Neural crest cell (in vitro differentiated cells): Measurements from ENCODE around the gene TRAPPC10. TPM values are rescaled to one million over a fixed set of nuclear protein-coding genes. Genes with fewer than 3 reads are reported as not detected.

ENCODE experiments used
- DNase-seq: peaks from one replicate; pipeline ENCODE4 v3.0.0; 2021; ENCODE audit warnings: low read depth, mixed read lengths, low spot score
- H3K27ac Mint-ChIP-seq: one replicate; pipeline ENCODE4 v1.8.0; 2021; ENCODE audit warnings: mild to moderate bottlenecking, mixed read lengths; ENCODE audit not compliant: unreplicated experiment
- H3K27me3 Mint-ChIP-seq: 2 replicates; pipeline ENCODE4 v1.8.0; 2021; ENCODE audit warnings: low read depth, mild to moderate bottlenecking, mixed read lengths
- H3K36me3 Mint-ChIP-seq: 2 replicates; pipeline ENCODE4 v1.8.0; 2021; ENCODE audit warnings: low read depth, mild to moderate bottlenecking, mixed read lengths
- H3K4me1 Mint-ChIP-seq: 2 replicates; pipeline ENCODE4 v1.8.0; 2021; ENCODE audit warnings: mixed read lengths
- H3K4me3 Mint-ChIP-seq: one replicate; pipeline ENCODE4 v1.8.0; 2021; ENCODE audit warnings: mild to moderate bottlenecking, mixed read lengths
- H3K9me3 Mint-ChIP-seq: 2 replicates; pipeline ENCODE4 v1.8.0; 2021; ENCODE audit warnings: mixed read lengths
- total RNA-seq: library from RNA; stranded (reverse); gene quantifications from 2 replicates; pipeline ENCODE4 v1.2.1, GENCODE V29; 2021
- TF ChIP-seq, protein P1 (sequence below): fragments of 200-600 bp; sonication (generic); conservative IDR thresholded peaks from 2 replicates; pipeline ENCODE4 v1.5.0; 2021; ENCODE audit warnings: antibody characterized with exemption, mild to moderate bottlenecking

Gene TRAPPC10
- total RNA-seq, 1 donor from 2014 or later, result 35.1 TPM

DNA sequence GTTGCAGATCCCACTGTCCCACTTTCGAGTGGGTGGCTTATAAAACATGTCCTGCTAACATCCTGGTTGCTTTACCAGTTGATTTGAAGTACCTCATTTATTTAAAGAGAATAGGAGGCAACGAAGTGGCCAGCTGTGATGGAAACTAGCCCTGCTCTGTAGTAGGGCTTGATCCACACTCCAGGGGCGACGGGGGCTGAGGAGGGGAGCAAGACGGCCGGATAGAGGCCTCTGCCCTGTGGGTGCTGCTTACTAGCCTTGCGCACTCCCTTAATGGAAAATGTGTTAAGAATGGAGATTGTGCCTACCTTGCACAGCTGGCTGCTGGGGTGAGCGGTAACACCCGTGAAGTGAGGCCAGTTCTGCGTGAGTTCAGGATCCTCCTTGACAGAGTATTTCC, 54.0 kb downstream of the TRAPPC10 start:
- no peaks in the 10 kb centered on the region for H3K27me3 Mint-ChIP-seq
- no peak for DNase-seq
- H3K36me3 Mint-ChIP-seq, result peaks cover 4% of the 10 kb centered on the region
- TF ChIP-seq, protein P1, sequence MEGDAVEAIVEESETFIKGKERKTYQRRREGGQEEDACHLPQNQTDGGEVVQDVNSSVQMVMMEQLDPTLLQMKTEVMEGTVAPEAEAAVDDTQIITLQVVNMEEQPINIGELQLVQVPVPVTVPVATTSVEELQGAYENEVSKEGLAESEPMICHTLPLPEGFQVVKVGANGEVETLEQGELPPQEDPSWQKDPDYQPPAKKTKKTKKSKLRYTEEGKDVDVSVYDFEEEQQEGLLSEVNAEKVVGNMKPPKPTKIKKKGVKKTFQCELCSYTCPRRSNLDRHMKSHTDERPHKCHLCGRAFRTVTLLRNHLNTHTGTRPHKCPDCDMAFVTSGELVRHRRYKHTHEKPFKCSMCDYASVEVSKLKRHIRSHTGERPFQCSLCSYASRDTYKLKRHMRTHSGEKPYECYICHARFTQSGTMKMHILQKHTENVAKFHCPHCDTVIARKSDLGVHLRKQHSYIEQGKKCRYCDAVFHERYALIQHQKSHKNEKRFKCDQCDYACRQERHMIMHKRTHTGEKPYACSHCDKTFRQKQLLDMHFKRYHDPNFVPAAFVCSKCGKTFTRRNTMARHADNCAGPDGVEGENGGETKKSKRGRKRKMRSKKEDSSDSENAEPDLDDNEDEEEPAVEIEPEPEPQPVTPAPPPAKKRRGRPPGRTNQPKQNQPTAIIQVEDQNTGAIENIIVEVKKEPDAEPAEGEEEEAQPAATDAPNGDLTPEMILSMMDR, result no peak
- no peak overlapping the region for H3K27ac Mint-ChIP-seq
- no peak overlapping the region for H3K4me3 Mint-ChIP-seq
- H3K4me1 Mint-ChIP-seq, result peaks cover 18% of the 10 kb centered on the region
- H3K9me3 Mint-ChIP-seq, result no peaks in the 10 kb centered on the region

DNA sequence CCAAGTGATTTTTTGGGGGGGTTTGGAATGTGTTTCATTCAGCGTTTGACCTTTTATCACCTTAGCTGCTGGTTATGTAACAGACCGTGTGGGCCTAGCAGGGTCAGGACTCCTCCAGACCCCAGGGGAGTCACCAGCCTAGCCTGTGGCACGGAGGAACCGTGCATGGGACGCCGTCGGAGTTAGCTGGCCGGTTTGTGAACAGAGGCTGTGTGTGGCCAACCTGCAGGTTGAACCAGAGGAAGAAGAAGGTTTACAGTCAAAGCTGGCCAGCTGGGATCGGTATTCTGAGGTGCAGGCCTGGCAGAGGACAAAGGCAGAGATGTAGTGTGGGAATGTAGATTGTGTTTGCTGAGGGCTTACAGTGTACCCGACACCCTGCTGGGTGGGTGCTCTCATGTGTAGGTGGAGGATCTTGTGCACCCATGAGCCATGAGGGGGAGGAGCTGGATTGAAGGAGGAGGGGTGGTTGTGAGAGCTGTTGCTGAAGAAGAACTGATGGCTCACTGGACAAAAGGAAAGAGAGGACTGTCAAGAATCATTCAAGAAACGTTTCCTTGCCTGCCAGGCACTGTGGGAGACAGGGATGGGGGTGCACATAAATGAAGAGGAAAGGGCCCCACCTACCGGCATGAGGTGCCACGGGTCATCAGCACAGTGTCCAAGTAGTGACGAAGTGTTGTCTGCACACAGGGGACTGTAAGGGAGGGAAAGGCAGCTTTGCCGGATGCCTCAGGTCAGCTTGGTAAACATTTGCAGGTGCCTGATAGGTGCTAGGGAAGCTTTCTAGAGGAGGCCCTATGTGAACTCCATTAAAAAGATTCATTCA, 55.1 kb downstream of the TRAPPC10 start:
- H3K36me3 Mint-ChIP-seq, result peaks cover 4% of the 10 kb centered on the region
- peaks cover 18% of the 10 kb centered on the region for H3K4me1 Mint-ChIP-seq
- TF ChIP-seq, protein P1, result no peak
- DNase-seq, result no peak
- no peak overlapping the region for H3K4me3 Mint-ChIP-seq
- no peaks in the 10 kb centered on the region for H3K27me3 Mint-ChIP-seq
- H3K9me3 Mint-ChIP-seq, result no peaks in the 10 kb centered on the region
- no peak overlapping the region for H3K27ac Mint-ChIP-seq

GRCh38 chr21:44070391-44070790, 58.3 kb downstream of the TRAPPC10 start:
- Mint-ChIP-seq H3K27me3 (no peaks in the 10 kb centered on the region), H3K4me3 (no peak overlapping the region), H3K9me3 (no peaks in the 10 kb centered on the region), H3K4me1 (peaks cover 18% of the 10 kb centered on the region), H3K27ac (no peak overlapping the region), H3K36me3 (peaks cover 4% of the 10 kb centered on the region)
- TF ChIP-seq, protein P1, result no peak
- no peak for DNase-seq

GRCh38 chr21:44071359-44072104, 59.4 kb downstream of the TRAPPC10 start:
- Mint-ChIP-seq H3K9me3 (no peaks in the 10 kb centered on the region), H3K4me3 (no peak overlapping the region), H3K27ac (no peak overlapping the region), H3K36me3 (peaks cover 8% of the 10 kb centered on the region), H3K4me1 (peaks cover 18% of the 10 kb centered on the region), H3K27me3 (no peaks in the 10 kb centered on the region)
- DNase-seq, result no peak
- TF ChIP-seq, protein P1, result no peak

GRCh38 chr21:44072111-44072510, 60.0 kb downstream of the TRAPPC10 start:
- Mint-ChIP-seq H3K4me1 (peaks cover 12% of the 10 kb centered on the region), H3K36me3 (peaks cover 9% of the 10 kb centered on the region), H3K27me3 (no peaks in the 10 kb centered on the region), H3K9me3 (no peaks in the 10 kb centered on the region), H3K4me3 (no peak overlapping the region), H3K27ac (no peak overlapping the region)
- no peak for DNase-seq
- TF ChIP-seq, protein P1, result no peak
